GM13977 (cell line): ENCODE results near the gene ANK2.

ENCODE experiments used
- DNase-seq: peaks from one replicate; pipeline ENCODE4 v3.0.0; 2012; ENCODE audit warnings: low spot score
- in situ Hi-C: fragments of 300-500 bp; cut with MboI; formaldehyde crosslinking; loops from one replicate; pipeline ENCODE4 v1.12.0; 2022; ENCODE audit warnings: low sequenced_read_pairs, low pct_unique_long_range_greater_than_20kb, mixed read lengths, inconsistent platforms; ENCODE audit not compliant: unreplicated experiment
- TF ChIP-seq, protein P1 (sequence below): IDR thresholded peaks from 2 replicates; pipeline ENCODE4 v1.5.1; 2012; ENCODE audit warnings: mild to moderate bottlenecking, control low read depth; ENCODE audit not compliant: insufficient read depth; ENCODE audit errors: extremely low read depth, missing control alignments

The ANK2 gene

DNA sequence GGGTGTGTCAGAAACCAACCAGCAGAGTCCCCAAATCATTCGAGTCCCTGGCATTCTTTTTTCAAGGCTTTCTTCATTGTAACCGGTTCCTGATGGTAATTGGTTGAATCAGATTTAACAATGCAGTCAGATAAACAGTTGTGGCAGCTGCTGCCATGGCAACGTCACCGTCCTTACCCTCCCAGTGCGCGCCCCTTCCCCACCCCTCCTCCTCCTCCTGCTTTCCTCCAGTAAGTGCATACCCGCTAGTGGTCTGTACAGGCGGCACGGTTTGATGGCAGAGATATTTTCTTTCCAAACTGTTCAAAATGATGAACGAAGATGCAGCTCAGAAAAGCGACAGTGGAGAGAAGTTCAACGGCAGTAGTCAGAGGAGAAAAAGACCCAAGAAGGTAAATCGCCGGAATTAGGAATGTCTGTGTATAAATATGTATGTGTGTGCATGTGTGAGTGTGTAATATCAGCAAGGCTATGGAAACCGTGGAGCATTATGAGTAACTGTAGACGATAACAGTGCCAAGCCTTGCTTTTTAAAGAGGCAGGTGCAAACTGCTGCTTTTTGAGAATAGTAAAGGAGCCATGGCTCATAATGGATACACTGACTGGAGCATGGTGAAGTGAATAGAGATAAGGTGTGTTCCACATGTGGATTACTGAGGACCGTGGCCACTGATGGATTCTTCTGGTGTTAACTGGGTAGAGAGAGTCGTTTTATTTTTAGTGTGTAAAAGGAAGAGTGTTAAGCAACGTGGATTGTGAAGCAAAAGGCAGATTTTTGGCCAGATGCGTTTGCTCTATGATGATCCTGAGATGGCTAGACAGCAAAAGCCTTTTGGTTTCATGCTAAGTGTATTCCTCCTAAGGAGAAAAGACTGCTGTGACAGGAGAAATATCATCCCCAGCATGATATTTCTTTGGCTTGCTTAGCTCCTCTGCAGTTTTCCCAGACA lies at the start of gene ANK2:
ANK2 (plus strand) TSS at position 233 of the 950 bp plus-strand sequence; CDS start at position 309, 76 bp downstream.
- DNase-seq: no peak
- TF ChIP-seq, protein P1, sequence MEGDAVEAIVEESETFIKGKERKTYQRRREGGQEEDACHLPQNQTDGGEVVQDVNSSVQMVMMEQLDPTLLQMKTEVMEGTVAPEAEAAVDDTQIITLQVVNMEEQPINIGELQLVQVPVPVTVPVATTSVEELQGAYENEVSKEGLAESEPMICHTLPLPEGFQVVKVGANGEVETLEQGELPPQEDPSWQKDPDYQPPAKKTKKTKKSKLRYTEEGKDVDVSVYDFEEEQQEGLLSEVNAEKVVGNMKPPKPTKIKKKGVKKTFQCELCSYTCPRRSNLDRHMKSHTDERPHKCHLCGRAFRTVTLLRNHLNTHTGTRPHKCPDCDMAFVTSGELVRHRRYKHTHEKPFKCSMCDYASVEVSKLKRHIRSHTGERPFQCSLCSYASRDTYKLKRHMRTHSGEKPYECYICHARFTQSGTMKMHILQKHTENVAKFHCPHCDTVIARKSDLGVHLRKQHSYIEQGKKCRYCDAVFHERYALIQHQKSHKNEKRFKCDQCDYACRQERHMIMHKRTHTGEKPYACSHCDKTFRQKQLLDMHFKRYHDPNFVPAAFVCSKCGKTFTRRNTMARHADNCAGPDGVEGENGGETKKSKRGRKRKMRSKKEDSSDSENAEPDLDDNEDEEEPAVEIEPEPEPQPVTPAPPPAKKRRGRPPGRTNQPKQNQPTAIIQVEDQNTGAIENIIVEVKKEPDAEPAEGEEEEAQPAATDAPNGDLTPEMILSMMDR: no peak
- in situ Hi-C loops: no loop called here

DNA sequence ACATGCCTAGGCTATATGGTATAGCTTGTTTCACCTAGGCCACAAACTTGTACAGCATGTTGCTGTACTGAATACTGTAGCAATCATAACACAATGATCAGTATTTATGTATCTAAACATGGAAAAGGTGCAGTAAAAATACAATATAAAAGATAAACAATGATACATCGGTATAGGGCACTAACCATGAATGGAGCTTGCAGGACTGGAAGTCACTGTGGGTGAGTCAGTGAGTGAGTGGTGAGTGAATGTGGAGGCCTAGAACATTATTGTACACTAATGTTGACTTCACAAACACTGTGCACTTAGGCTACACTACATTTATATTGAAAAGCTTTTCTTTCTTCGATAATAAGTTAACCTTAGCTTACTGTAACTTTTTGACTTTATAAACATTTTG lies 45.6 kb upstream of the ANK2 start:
- no peak for DNase-seq
- TF ChIP-seq, protein P1: no peak
- in situ Hi-C loops: no loop called here

DNA sequence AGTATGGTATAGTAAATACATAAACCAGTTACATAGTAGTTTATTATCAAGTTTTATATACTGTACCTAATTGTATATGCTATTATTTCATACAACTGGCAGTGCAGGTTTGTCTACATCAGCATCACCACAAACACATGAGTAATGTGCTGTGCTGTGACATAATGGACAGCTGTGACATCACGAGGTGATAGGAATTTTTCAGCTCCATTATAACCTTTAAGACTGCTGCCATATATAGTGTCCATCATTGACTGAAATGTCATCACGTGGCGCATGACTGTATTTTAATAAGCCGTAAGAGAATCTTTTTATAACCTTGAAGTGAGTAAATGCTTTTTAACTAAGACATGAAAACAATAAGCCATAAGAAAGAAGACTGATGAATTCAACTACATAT lies 44.8 kb upstream of the ANK2 start:
- in situ Hi-C loops: no loop called here
- TF ChIP-seq, protein P1: no peak
- DNase-seq: no peak

DNA sequence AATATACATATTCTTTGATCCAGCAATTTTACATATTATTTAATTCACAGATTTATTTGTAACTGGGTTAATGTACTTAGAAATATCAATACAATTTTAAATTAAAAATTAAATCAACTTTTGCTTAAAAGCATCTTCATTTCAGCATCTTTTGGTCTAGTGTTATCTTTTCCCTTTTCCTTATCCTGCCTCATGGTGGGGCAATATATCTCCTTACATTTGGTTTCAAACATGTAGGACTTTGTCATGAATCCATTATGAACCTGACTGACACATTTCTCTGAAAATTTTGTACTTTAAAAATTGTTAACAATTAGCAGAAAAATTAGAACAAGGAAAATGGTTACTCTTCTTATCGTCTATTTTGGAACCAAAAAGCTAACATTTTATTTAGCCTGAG lies 42.8 kb upstream of the ANK2 start:
- DNase-seq: no peak
- in situ Hi-C loops: no loop called here
- TF ChIP-seq, protein P1: no peak

DNA sequence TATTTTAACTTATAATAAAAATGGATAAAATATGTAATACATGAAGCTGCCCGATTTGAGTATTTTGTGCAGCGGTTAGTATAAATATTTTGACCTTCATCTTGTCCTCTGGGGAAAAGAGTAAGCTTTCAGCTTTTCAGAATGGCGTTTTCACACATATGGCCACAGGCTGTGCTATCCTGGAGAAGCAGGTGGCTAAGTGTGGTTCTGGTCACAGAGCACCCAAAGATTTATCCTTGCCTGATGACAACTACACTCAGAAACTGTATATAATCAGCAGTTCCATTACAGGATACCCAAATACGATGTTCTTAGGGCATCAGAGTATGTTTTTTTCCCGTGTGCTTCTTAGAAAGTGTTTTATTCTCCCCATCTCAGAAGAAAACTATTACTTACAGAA lies 42.3 kb upstream of the ANK2 start:
- no peak for DNase-seq
- in situ Hi-C loops: no loop called here
- TF ChIP-seq, protein P1: no peak

DNA sequence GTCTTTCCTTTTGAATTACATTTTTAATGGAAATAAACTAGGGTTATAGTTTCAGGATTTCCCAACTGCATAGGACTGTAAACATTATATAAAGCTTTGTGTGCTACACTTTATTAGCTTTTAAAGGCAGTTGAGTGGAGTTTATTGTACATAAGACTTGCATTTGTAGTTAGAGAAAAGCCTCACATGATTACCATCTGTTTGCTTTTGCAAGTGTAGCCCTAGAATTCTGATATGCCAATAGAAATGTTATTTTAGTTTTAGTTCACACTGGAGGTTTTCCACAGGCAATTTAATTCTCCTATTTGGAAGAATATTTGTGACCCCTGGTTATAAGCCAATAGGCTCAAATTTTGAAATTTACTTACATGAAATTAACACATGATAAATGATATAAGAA lies 41.3 kb upstream of the ANK2 start:
- no peak for DNase-seq
- TF ChIP-seq, protein P1: no peak
- in situ Hi-C loops: no loop called here
